CD4-positive, alpha-beta T cell treated with Interleukin-15 for 4 hours (primary cell): ENCODE results near the gene CLIC1.

ENCODE experiments used
- DNase-seq: peaks from one replicate; pipeline ENCODE4 v3.0.0-alpha.2; 2020; ENCODE audit warnings: low spot score

CLIC1 gene

DNA sequence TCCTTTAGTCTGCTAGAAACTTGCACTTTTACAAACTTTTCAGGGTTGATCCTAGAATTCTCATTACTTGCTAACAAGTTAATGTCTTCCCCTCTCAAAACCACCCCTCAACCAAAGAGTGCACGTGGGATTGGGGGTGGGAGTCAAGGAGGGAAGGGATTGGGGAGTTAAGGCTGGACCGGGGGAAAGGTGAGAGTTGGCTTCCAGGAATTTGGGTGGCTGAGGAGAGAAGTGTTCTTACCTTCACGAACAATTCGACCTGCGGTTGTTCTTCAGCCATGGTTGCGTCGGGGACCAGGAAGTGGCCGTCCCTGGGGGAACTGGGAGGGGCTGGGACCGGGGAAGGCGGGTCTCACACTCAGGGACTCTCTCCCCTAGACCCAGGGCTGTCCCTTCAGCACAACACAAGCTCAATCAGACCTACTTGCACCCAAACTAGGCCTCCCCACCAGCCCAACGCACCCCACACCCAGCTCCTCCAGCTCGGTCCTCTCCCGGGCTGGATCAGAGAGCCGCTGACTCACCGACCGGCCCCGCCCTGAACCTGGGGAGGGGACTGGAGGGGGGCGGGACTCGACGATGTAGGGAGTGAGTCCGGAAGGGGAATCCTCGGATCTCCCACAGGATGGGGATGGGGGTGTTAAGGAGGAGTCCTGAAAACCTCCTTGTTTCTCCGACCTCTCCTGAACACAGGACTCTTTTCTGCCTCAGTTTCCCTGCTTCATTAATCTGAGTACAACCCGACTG, at the start of gene CLIC1:
Gene CLIC1, minus strand, starts transcription at position 510 of the 747 bp plus-strand sequence. Its CDS starts 230 bp downstream, at position 280.
- DNase-seq, result peak; percentile 75

DNA sequence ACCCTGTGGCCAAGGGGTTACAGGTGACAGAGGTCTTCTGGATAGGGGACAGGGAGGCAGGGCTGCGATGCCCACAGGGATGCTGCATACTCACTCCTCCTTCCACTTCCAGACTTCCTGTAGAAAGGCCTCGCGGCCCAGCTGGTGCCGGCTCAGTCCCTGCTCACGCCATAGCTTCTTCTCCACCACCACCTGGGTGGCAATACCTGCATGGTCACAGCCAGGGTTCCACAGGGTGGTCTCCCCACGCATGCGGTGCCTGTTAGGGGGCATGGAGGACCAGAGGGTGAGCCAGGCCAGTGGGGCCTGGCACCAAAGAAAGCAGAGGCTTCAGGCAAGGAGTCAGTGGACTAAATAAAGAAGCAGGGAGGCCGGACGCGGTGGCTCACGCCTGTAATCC, 49.1 kb upstream of the CLIC1 start:
- DNase-seq, result no peak

DNA sequence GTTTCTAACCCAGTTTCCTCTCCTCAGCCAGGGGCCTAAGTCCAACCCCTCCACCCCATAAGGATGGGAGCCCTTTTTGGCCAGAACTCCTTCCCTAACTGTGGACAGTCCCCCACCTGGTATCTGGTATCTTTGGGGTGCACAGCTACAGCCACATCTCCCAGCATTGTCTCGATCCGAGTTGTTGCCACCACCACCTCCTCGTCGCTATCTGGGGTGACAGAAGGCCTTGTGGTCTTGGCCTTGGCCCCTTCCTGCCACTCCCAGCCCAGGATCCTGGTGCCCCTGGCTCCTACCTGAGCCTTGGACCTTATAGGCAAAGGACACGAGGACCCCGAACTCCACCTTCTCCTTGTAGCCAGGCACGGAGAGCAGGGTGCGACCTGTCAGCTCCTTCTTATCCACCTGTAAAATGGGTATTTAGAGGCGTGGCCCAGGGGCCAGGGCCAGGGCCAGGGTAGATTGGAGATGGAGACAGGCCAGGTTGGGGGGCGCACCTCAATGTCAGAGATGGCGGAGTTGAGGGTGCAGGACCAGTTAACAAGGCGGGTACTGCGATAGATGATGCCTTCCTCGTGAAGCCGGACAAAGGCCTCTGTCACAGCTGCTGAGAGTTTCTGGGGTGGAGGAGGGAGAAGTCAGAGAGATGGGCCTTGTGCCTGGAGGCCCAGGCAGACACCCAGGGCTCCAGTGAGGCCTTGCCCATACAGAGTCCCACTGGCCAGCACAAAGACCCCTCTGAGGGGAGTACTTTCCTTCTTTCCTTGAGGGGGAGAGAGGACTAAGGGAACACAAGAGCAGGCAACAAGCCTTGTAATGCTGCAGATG, 48.0 kb upstream of the CLIC1 start:
- no peak for DNase-seq

DNA sequence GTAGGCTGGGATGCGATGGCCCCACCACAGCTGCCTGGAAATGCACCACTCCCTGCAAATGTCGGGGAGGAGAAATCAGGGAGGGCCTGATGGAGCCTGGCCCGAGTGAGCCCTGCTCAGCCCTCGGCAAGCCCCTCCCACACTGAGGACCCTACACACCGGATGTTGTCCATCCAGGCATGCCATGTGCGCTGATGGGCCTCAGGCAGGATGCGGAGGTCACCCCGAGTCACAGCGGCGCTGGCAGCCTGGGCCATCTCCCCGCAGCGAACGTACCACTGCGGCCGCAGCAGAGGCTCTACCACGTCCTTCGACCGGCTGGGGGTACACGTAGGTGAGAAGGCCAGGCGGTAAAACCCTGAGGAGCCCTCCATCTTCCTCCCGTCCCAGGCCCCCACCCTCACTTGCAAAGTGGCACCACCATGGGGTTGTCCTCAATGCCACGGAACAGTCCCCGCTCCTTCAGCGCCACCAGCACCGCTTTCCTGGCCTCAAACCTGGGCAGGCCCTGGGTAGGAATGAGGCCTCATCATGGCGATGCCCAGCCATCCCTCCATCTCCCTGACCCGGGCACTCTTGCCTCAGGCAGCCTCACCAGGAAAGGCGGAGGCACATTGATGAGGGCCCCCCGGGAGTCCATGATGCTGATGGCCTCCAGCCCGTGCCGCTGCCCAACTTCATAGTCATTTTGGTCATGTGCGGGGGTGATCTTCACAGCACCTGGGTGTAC, 46.0 kb upstream of the CLIC1 start:
- no peak for DNase-seq

DNA sequence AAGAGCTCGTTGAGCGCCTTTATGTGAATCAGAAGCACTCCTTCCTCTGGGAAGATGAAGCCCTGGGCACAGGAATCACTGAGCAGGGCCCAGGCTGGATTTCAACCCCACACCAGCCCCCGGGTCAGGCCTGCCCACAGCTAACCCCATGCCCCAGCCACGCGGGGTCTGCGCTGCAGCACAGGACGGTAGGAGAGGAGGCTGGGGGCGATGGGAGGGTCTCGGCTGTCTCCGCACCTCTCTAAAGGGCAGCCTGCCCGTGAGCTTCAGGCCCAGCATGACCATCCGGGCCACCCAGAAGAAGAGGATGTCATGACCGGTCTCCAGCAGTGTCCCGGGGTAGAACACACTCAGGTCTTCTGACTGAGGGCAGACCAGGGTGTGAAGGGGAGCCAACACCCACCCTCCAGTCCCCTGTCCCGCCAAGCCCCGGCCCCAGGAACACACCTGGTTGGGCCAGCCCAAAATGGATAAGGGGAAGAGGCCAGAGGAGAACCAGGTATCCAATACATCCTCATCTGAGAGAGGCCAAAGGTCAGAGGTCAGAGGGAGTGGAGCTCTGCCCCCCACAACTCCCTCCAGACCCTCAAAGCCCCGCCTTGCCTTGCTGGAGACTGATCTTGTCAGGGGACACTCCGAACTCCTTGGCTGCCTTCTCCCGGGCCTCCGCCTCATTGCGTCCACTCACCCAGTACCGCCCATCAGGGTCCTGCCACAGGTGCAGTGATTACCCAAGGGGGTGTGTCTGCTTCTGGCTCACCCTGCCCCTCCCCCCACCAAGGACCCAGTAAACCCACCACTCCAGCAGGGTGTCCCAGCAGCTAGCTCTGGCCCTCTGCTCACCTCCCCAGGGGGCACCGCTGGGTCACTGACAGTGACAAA, 45.2 kb upstream of the CLIC1 start:
- DNase-seq, result no peak

DNA sequence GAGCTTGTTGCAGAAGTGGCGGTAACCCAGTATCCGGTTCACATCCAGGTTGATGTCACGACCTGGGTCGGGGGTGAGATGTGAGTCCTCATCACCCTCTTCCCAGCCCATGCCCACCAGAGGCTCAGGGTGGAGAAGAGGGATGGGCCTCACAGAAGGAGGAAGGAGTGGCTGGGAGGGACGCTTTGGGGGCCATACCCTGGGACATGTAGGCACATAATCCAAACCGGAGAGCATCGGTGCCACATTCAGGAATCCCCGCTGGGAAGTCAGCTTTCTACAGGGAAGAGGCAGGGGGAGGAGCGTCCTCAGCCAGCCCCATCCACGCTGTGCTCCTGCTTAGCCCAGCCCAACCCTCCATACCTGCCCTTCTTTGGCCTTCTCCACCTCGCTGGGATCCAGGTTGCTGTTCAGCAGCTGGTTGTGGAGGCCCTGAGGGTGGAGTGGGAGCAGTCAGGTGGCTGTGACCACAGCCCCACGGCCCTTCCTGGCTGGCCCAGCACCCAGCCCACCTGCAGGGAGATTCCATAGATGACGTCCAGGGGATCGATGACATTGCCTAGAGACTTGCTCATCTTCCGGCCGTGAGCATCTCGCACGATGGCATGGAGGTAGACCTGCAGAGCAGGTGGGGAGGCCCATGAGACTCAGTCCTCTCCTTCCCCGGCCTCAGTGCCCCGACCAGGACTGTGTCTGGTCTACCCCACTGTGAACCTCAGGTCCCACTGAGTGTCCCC, 44.3 kb upstream of the CLIC1 start:
- no peak for DNase-seq

DNA sequence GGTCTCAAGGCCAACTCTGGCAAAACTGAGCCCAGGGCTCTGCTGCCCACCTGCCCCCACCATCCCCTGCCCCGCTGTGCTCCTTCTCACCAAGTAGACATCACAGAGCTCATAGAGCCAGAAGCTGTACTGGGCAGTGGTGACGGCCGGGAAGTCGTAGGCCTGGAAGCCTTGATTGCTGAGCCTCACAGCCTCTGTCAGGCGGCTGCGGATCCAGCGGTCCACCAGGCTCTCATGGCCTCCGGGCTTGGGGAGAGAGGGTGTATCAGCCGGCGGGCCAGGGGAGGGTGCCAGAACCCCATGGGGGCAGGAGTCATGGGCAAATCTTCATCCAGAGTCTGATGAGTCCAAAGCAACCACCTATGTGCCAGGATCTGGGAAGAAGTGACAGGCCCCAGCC, 43.6 kb upstream of the CLIC1 start:
- DNase-seq, result no peak

DNA sequence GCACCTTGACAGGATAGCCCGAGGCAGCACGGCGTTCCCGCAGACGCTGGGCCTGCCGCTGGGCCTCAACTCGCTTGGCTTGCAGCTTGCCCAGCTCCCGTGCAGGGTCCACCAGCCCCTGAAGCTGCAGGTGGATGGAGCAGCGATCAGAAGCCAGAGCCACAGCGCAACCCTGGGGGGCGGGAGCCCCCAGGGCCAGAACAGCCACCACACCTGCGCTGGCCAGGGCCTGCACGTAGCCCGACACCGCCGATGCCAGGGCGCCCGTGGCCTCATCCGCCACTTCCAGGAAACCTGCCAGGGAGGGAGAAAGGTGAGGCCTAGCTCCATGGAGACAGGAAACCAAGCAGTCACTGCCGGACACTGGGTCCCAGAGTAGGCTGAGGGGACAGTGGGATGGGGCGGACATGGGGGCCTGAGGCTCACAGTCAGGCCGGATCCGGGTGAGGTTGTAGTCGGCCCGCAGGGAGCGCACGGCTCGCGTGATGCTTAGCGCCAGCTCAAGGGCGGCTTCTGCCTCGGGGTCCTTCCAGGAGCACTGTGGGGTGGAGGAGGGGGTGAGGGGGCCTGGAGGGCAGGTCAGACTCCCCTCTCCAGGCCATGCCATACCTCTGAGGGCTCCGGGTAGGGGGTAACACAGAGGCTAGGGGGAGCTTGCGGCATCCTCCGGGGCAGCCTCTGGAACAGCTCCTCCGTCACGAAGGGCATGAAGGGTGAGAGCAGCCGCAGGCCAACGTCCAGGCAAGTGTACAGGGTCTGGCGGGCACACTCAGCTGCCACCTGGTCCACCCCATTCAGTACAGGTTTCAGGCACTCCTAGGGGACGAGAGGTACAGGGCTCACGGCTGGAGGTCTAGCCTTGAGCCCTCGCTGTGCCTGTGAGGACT, 42.9 kb upstream of the CLIC1 start:
- no peak for DNase-seq

DNA sequence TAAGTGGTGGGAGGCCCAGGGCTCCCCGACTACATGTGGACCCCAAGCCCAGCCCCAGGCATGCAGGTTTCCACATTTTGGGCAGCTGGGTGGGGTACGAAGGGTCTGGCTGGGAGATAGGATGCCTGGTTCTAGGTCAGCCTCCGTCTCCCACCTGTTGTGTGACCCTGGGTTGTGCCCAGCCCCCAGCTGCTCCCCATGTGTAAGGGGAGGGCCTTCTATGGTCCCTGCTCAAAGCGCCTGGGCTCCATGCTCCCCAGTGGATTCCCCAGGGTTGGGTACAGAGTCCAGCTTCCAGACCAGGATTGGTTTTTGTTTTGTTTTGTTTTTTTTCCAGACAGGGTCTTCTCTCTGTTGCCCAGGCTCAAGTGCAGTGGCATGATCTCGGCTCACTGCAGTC, 41.9 kb upstream of the CLIC1 start:
- no peak for DNase-seq

DNA sequence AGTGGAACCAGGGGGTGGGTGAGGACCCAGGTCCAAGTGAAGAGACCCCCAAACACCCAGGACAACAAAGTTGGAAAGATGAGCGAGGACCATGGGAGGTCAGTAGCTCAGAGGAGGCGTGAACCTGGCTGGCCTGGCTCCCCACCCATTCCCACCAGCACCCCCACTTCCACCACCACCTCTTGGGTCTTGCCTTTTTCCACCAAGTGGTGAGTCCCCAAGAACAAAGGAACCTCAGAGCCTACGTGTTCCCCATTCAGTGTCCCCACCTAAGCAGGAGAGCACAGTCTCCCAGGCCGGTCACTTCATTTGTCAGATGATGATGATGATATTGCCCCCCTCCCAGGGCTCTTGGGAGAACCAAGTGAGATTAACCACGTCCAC, 41.3 kb upstream of the CLIC1 start:
- no peak for DNase-seq

DNA sequence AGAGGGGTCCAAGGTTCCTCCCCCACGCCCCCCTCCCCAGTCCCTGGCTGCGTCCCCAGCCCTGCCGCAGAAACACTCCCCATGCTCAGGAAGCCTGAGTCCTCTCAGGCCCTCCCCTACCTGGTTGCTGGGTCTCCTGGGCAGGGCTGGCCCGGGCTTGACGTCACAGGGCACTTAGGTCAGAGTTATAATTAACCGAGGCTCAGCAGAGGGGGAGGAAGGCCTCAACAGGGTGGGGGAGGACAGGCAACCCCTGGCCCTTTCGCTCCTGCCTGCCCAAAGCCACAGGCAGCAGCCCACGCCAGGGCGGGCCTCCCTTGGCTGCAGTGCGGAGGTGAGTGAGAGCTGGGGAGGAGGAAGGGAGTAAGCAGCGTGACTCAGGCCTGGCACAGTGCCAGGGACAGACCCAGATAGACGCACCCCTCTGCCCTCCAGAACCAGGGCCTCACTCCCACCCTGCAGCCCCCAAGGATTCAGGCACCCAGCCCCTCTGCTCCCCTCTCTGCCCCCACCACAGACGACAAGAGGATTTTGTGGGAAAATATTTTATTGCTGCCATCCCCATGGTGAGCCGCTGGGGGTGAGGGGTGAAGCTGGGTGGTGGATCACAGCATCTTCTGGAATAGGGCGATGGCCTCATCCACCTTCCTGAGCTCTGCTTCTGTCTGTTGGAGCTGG, 40.8 kb upstream of the CLIC1 start, which contains the start of gene VWA7:
Gene VWA7, minus strand, starts transcription at position 340 of the 678 bp plus-strand sequence. CDS start 549 bp downstream, outside the sequence.
- DNase-seq, result peak; percentile 73

DNA sequence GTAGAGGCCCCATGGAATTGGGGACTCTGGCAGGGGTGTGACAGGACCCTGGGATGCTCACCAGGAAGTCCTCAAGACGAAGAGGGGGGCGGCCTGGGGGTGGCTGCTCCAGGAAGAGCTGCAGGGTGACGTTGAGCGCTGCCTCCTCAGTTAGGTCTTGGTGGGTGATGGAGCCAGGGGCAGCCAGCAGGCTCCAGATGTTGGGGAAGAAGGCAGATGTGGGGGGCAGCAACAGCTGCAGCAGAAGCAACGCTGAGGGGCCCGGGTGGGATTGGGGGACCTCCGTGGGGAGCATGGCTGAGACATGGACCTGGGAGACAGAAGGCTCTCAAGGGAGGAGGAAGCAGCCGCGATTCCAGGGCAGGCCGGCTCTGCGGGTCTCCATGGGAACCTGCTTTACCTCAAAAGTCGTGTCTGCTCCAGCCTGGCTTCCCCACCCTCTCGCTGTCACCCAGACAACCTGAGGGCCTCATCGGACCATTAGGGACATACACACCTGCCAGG, 40.2 kb upstream of the CLIC1 start:
- DNase-seq, result no peak

DNA sequence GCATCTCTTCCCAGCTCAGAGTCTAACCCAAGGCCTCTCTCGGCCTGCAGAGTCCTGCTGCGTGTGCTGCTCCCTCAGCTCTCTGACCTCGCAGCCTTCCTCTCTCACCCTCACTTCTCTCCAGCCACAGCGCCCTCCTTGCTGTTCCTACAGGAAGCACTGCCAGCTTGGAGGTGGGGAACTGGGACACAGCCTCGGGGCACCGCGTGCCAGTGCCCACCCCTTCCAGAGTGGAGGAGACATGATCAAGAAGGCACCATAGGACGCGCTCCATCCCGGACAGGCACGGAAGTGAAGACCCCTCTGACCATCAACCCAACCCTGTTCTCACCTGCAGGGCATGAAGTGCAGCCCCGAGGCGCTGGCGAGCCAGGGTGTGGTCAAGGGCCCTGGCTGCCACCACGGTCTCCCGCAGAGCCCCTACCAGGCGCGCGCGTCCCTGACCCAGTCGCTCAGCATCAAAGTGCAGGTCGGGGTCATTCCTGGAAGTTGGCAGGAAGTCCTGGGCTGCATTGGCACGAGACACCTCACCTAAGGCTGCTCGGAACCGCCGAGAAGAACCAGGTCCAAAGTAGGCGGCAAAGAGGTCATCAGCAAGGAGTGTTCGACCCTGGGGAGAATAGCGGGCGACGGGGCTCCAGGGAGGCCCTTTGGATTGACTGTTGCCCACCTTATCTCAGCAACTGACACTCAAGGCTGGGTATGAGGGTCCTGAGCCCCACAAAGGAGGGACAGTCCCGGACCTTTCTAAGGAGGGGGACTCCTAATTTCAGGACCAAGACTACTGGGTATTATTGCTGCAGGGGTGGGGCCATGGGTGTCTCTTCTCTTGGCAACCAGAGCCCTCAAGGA, 39.5 kb upstream of the CLIC1 start:
- DNase-seq, result no peak

DNA sequence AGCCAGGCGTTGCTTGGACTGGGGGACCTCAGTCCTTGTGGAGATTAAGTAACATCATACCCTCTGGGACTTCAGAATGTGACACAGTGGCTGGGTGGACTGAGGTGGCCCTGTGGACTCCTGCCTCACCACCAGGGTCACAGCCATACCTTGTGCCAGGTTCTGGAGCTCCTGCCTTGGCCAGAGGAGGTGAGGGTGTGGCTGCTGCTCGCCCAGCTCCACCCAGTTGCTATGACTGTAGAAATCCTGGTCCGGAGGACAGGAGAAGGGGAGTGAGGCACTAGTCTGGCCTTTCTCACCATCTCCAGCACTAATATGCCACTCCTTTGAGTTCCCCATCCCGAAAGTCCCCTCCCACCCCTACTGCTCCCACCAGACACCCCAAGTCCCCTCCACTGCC, 38.9 kb upstream of the CLIC1 start:
- DNase-seq, result no peak

DNA sequence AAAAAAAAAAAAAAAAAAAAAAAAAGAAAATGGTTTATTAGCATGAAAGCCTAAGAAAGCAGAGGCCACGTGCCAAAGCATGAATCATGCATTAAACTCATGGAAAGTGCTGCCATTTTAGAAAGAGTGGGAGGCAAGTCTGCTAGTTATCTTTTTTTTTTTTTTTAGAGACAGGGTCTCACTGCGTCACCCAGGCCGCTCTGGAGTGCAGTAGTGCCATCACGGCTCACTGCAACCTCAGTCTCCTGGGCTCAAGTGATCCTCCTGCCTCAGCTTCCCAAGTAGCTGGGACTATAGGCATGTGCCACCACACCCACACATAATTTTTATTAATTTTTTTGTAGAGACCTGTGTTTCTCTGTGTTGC, 35.6 kb upstream of the CLIC1 start:
- peak; percentile 12 for DNase-seq

DNA sequence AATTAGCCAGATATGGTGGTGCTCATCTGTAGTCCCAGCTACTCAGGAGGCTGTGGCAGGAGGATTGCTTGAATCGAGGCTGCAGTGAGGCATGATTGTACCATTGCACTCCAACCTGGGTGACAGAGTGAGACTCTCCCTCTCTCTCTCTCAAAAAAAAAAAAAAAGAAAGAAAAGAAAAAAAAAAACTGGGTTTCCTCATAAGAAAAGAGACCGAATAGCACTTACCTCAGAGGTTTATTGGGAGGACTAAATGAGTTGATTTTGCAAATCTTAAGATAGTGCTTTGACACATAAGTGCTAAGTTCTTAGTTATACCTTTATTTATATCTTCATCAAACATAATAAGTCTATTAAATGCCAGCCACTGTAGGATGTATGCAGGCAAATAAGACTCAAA, 34.5 kb upstream of the CLIC1 start:
- no peak for DNase-seq

DNA sequence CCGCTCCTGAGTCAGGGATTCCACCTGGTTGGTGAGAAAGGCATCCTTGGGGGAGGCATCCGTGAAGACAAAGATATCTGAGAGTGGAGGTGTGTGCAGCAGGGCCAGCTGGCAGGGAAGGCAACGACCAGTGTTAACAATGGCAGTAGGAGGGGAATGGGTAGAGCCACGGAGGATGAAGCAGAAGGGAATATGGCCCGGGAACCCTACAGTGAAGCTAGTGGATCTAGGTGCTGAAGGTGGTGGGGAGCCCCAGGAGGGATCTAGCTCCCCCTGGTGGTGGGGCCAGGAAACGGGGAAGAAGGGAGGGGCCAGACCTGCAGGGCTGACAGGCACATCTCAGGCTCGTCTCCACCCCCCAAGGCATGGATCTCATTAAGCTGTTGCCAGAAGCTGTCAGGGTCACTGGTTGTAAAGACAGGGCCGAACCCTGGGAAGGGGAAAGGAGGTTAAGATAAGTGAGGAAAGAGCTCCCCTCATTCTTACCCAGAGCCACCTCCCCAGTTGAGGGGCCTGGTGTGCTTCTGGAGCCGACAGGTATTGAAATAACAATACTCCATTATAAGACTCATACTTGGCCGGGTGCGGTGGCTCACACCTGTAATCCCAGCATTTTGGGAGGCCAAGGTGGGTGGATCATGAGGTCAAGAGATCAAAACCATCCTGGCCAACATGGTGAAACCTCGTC, 33.5 kb upstream of the CLIC1 start:
- peak; percentile 84 for DNase-seq
